Cerebellar cortex (tissue), 1 donor: ENCODE measurements around the gene BLCAP.
"Not testable (repeated sequence)": the region's sequence is repeated elsewhere in the genome, so short reads cannot be mapped to it uniquely, and the experiment has no call there.

ENCODE experiments used
- DNase-seq: peaks from one replicate; pipeline ENCODE4 v3.0.0-alpha.2; 2015; ENCODE audit warnings: low spot score

BLCAP gene

DNA sequence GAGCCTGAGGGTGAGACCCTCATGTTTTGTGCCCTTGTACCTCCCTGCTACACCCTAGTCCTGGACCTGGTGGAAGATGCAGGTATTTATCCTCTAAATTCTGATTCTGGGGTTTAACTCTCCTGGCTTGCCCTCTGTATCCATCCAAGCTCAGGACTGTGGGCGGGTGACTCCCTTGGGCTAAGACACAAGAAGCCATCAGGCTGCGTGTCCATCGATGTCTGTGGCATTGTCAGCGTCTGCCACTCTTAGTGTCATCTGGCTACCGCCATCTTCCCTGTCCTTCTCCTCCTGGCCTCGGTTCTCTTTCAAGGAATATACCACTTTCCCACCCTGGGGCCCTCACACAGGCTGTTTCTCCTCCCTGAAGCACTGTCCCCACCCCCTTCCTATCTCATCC is 28.9 kb upstream of the BLCAP start:
- no peak for DNase-seq

DNA sequence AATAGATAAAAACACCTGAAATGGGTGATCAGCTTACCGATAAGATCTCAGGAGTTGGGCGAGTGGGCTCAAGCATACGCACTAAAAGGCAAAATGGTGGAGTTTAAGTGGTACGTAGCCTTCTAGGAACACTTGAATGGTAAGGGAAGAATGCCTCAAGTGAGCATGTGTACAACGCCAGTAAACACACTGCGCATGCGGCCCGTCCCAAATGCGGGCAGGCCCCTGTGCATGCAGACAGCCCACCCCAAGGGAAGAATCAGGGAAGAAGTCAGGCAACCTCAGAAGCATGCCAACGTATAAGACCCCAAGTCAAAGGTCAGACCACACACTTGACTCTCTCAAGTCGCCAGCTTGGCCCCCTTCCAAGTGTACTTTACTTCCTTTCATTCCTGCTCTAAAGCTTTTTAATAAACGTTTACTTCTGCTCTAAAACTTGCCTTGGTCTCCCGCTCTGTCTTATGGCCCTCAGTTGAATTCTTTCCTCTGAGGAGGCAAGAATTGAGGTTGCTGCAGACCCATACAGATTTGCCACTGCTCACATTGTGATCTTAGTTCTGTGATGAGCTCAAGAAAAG is 27.1 kb upstream of the BLCAP start:
- DNase-seq, result not testable (repeated sequence)

DNA sequence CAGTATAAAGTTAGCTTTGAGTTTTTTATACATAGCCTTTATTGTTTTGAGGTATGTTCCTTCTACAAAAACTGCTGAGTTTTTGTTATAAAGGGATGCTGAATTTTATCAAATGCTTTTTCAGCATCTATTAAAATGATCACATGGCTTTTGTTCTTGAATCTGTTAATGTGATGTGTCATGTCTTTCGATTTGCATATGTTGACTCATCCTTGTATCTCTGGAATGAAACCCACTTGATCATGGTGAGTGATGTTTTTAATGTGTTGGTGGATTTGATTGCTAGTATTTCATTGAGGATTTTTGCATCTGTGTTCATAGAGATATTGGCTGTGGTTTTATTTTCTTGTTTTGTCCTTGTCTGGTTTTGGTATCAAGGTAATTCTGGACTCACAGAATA is 24.7 kb upstream of the BLCAP start:
- DNase-seq, result no peak

GRCh38 chr20:37551660-37552059 is 24.0 kb upstream of the BLCAP start:
- not testable (repeated sequence) for DNase-seq

- not testable (repeated sequence) for DNase-seq
Measured at GRCh38 chr20:37550101-37550920, 22.6 kb upstream of the BLCAP start.

DNA sequence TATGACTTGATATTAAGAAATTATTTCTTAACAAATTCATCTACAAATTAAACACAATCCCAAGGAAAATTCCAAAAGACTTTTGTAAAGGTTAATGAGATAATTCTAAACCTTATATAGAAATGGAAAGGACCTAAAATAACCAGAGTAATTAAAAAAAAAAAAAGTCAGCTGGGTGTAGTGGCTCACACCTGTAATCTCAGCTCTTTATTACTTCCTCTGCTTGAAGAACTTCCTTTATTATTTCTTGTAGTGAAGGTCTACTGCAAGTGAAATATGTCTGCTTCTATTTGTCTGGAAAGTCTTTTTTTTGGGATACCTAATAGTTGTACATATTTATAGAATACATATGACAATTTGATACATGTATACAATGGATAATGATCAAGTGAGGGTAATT is 20.2 kb upstream of the BLCAP start:
- DNase-seq, result no peak

- no peak for DNase-seq
Measured at GRCh38 chr20:37545516-37545915, 17.8 kb upstream of the BLCAP start.

DNA sequence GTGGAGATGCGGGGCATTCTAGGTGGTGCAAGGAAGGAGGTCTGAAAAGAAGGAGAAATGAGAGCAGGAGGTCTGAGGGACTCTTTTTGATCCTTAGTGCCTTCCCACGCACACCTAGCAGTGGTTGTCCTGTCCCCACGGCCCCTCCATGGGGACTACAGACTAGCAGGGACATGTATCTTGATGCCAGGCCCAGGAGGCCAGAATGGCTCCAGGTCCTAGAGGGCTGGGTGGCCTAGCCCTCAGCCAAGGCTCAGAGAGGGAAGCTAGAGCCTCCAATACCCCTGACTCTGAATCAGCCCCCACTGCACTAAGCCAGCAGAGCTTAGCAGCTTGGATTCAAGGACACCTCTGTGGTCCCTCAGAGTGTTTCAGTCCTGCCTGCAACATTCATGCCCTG is 16.7 kb upstream of the BLCAP start:
- no peak for DNase-seq

GRCh38 chr20:37543828-37544227 is 16.2 kb upstream of the BLCAP start:
- DNase-seq, result no peak

GRCh38 chr20:37542281-37542680 is 14.6 kb upstream of the BLCAP start:
- no peak for DNase-seq

GRCh38 chr20:37541326-37541725 is 13.7 kb upstream of the BLCAP start:
- DNase-seq, result no peak

DNA sequence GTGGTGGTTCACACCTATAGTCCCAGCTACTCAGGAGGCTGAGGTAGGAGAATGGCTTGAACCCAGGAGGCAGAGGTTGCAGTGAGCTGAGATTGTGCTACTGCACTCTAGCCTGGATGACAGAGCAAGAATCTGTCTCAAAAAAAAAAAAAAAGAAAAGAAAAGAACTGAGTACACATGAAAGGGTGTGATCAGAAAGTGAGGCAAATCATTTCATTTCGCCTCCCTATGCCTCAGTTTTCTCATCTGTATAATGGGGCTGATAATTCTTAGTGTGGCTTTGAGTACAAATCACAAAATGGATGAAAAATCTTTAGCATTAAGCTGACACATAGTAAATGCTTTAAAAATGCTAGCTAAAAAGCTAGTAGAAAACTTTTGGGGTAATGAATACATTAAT is 13.2 kb upstream of the BLCAP start:
- not testable (repeated sequence) for DNase-seq

DNA sequence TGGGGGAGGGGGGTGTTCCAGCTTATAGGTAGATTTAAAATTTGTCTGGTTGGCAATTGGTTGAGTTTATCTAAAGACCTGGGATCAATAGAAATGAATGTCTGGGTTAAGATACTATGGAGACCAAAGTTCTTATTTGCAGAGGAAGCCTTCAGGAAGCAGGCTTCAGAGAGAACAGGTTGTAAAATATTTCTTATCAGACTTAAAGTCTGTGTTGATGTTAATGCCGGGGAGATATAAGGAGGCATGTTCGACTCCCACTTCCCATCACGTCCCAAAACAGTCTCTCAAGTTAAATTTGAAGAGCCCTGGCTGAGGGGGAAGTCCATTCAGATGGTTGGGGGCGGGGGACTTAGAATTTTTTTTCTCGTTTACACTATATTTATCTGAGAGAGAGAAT is 12.3 kb upstream of the BLCAP start:
- DNase-seq, result no peak

- no peak for DNase-seq
Measured at GRCh38 chr20:37539424-37539823, 11.7 kb upstream of the BLCAP start.

DNA sequence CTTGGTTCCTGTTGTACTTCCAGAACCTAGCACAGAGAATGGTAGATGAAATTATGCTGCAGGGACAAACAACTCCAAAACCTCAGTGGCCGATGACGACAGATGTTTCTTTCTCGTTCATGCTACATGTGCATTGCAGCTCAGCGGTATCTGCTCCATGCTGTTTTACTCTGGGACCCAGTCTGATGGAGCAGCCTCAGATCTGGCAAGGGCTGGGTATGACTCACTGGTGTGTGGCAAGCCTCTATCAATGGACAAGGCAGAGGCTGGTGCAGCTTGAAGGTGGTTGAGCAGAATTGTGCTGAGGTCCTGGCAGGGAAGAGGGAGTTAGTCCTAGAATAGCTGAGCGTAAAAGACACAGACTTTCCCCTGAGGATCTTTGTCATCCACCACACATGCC is 10.3 kb upstream of the BLCAP start:
- DNase-seq, result no peak

DNA sequence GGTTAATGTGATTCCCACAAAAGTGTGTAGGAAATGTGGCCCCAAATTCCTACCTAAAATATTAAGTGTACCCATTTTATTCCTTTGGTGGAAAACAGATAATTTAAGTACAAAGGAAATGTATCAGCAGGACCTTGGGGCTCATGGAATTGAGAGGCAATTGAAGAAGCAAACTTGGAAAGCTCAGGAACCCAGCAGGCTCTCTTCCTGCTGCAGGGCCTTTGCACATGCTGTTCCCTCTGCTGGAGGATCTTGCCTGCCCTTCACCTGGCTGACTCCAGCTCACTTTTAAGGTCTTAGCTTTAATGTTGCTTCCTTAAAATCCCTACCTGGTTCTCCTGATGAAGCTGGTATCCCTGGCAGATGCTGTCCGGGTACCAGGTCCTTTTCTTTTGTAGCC is 9.8 kb upstream of the BLCAP start:
- DNase-seq, result no peak

DNA sequence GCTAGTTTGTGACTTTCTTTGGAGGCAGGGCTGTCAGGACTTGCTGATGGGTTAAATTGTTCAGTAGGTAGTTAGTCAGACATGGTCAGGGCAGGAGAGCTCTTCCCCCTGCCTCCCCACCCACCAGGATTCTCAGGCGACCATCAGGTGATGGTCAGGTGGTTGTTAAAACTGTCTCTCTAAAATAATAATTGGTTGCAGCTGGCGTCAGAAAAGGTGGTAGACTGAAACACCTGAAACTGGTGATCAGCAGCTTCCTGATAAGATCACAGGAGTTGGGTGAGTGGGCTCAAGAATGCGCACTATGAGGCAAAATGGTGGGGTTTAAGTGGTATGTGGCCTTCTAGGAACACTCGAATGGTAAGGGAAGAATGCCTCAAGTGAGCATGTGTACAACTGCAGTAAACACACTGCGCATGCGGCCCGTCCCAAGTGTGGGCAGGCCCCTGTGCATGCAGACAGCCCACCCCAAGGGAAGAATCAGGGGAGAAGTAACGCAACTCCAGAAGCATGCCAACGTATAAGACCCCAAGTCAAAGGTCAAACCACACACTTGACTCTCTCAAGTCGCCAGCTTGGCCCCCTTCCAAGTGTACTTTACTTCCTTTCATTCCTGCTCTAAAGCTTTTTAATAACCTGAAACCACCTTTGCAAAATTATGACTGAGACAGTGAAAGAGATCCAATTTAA is 7.9 kb upstream of the BLCAP start:
- DNase-seq, result no peak

GRCh38 chr20:37534401-37535157 is 6.9 kb upstream of the BLCAP start:
- peak; percentile 88 for DNase-seq

- no peak for DNase-seq
Measured at GRCh38 chr20:37533154-37533715, 5.6 kb upstream of the BLCAP start.

DNA sequence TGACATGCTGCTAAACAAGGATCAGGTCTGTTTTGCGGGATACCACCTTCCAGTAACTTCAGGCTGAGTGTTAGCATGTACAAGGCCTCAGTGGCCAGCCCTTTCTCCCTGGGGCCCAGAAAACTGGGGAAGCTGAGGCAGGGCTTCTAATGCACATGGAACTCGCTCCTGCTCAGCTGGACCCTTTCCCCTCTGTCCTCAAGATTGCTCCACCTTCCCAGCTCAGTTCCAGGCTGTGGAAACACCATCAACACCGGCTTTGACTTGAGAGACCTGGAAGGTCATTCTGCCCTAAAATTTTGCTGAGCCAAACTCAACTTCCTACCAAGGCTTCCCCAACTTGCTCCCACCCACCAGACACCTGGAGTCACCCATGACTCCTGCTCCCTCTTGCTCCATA is 4.2 kb upstream of the BLCAP start:
- no peak for DNase-seq

DNA sequence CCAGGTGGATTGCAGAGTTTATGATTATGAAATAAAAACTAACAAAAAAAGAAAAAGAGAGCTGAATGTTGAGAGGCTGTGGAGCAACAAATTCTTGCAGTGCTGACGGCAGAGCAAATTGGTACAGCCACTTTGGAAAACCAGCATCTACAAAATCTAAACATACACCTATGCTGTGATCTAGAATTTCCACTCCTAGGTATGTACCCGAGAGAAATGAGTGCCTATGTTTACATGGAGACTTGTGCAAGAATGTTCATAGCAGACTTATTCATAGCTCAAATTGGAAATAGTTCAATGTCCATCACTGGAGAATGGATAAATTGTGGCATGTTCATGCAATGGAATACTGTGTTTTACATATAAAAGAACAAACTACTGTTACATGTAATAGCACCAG is 3.0 kb upstream of the BLCAP start:
- DNase-seq, result no peak

- DNase-seq, result no peak
Measured at GRCh38 chr20:37529968-37530600, 2.4 kb upstream of the BLCAP start.
